NT2/D1 (cell line): ENCODE measurements around the gene LOXL1.
A peak's percentile ranks its signal among the peaks of the same experiment; 100 is the strongest.

Experiments
- DNase-seq: peaks from one replicate; pipeline ENCODE4 v3.0.0-alpha.2; 2011; ENCODE audit warnings: low read depth, low spot score
- H3K27me3 ChIP-seq: 2 replicates; pipeline ENCODE4 v1.6.0; 2011; ENCODE audit warnings: mild to moderate bottlenecking; ENCODE audit not compliant: insufficient read length, insufficient read depth
- H3K36me3 ChIP-seq: 2 replicates; pipeline ENCODE4 v1.6.1; 2011; ENCODE audit warnings: mild to moderate bottlenecking, low read length, mixed read lengths; ENCODE audit not compliant: insufficient read depth, insufficient read length
- H3K4me1 ChIP-seq: 2 replicates; pipeline ENCODE4 v1.5.1; 2011; ENCODE audit not compliant: insufficient read depth, insufficient read length
- H3K4me3 ChIP-seq: 2 replicates; pipeline ENCODE4 v1.5.1; 2011; ENCODE audit warnings: low read depth; ENCODE audit not compliant: insufficient read length
- H3K9ac ChIP-seq: 2 replicates; pipeline ENCODE4 v1.6.0; 2011; ENCODE audit warnings: low read depth; ENCODE audit not compliant: insufficient read length
- H3K9me3 ChIP-seq: 2 replicates; pipeline ENCODE4 v1.5.1; 2011; ENCODE audit warnings: mild to moderate bottlenecking, low read length; ENCODE audit not compliant: insufficient read depth
- SUZ12 ChIP-seq: IDR thresholded peaks from 2 replicates; pipeline ENCODE4 v1.6.1; 2011; ENCODE audit not compliant: insufficient read length, insufficient read depth; ENCODE audit errors: extremely low read depth
- YY1 ChIP-seq: IDR thresholded peaks from 2 replicates; pipeline ENCODE4 v1.6.1; 2011; ENCODE audit not compliant: insufficient read length, insufficient read depth
- ZNF274 ChIP-seq: IDR thresholded peaks from 2 replicates; pipeline ENCODE4 v1.6.1; 2011; ENCODE audit warnings: mild to moderate bottlenecking, low read depth, low read length

Gene LOXL1

DNA sequence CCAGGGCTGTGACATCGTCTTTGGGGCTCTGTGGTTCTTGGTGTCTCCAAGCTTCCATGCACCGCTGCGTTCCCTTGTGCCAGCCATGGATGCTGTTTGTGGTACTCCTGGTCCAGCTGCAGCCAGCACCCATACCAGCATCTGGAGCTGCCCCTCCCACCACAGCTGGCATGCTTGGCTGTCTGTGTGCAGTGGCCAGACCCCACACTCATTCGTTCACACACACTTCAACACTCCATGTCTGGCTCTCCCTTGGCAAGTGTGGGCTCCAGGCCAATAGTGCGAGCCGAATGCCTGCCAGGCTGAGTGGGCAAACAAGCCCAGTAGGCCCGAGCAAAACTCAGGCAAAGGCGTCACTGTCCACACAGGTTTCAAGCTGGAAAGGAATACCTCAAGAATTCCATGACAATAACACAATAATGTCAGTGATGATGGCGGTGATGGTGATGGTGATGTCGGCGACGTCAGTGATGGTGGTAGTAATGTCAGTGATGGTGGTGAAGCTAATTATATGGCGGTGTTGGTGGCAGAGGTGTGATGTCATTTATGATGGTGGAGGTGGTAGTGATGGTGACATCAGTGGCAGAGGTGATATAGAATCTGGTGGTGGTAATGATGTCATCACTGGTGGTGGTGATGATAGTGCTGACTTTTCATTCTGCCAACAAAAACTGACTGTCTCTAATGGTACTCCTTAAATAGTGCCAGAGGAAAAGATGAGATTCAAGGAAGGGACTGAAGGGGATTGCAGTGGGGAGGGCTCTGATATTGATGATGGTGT, 33.6 kb upstream of the LOXL1 start:
- Histone ChIP-seq H3K9ac (no peak overlapping the region), H3K4me1 (no peaks in the 10 kb centered on the region), H3K36me3 (no peaks in the 10 kb centered on the region), H3K4me3 (no peak overlapping the region), H3K27me3 (peaks cover 20% of the 10 kb centered on the region), H3K9me3 (peaks cover 13% of the 10 kb centered on the region; the same call in 1 of the 2 replicates)
- TF ChIP-seq YY1, result no peak
- no peak for TF ChIP-seq ZNF274
- no peak for TF ChIP-seq SUZ12
- no peak for DNase-seq

DNA sequence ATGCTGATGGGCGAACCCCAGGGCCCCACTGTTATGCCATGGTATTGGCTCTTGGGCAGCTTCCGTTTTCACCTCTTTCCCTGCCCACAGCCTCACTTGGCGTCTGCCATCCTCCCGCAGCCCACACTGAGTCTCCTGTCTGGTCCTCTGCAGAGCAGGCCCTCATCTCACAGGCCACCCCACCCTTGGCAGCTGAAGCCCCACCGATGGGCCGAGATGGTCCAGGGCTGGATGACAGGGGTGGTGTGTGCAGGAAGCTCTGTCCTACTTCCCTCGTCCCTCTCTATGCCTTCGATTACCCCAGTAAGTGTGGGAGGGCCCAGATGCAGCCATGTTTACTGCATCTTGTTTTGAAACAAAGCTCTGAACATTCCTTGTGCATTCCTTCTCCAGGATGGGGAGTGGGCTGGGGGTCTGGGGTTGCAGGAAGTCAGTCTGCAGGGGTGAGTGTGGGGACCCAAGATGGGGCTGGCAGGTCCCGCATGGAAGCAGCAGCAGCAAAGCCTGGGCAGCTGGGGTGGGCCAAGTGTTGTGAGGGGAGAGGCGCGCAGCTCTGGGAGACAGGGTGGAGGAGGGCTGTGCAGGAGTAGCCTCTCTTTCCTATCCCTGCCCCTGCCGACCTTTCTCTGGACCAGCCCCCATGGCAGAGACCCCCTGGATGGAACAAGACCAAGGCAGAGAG, 32.0 kb upstream of the LOXL1 start:
- Histone ChIP-seq H3K9me3 (peaks cover 13% of the 10 kb centered on the region; the same call in 1 of the 2 replicates), H3K4me3 (no peak overlapping the region), H3K36me3 (no peaks in the 10 kb centered on the region), H3K27me3 (peaks cover 5% of the 10 kb centered on the region), H3K9ac (no peak overlapping the region), H3K4me1 (peaks cover 7% of the 10 kb centered on the region)
- TF ChIP-seq YY1 (no peak), ZNF274 (no peak), SUZ12 (no peak)
- DNase-seq, result no peak

DNA sequence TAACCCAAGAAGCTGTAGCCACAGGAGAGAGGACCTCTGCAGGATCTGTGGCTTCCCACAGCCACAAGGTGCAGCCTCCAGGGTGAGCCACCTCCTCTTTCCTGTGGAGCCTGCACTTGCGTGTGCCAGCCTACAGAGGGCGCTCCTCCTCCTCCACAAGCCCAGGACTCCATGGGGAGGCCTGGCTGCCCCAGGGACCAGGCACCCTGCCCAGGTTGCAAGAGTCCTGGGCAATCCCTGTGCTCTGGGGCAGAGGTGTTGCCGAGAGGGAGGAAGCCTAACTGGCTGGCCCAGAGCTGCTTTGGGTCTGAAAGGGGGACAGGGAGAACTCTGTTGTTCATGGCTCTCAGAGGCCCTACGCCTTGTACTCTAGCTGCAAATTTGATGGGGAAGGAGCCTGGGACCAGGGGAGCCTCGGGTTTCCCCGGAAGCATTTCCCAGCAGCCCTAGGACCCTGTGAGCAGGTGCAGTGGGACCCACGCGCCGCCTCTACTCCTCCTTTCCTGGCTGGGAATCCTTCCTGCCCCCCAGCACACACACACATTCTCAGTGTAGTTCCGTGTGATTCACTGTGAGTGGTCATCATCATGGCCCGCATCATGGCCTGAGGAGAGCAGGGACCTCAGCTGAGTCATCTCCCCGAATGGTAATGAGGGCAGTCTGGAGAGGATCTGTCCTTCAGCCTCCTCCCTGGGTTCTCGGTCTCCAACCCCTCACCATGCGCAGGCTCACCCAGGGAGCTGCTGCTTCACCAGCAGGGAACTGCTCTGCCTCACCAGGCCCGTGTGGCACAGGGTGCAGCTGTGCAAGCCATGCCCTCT, 28.6 kb upstream of the LOXL1 start:
- TF ChIP-seq SUZ12 (no peak), YY1 (no peak), ZNF274 (no peak)
- DNase-seq, result peak; percentile 51
- Histone ChIP-seq H3K4me3 (no peak overlapping the region), H3K9ac (no peak overlapping the region), H3K4me1 (peaks cover 7% of the 10 kb centered on the region), H3K36me3 (no peaks in the 10 kb centered on the region), H3K9me3 (0 out of 2 replicates have a peak, but pooled peaks cover under 1% of the 10 kb centered on the region), H3K27me3 (no peaks in the 10 kb centered on the region)

DNA sequence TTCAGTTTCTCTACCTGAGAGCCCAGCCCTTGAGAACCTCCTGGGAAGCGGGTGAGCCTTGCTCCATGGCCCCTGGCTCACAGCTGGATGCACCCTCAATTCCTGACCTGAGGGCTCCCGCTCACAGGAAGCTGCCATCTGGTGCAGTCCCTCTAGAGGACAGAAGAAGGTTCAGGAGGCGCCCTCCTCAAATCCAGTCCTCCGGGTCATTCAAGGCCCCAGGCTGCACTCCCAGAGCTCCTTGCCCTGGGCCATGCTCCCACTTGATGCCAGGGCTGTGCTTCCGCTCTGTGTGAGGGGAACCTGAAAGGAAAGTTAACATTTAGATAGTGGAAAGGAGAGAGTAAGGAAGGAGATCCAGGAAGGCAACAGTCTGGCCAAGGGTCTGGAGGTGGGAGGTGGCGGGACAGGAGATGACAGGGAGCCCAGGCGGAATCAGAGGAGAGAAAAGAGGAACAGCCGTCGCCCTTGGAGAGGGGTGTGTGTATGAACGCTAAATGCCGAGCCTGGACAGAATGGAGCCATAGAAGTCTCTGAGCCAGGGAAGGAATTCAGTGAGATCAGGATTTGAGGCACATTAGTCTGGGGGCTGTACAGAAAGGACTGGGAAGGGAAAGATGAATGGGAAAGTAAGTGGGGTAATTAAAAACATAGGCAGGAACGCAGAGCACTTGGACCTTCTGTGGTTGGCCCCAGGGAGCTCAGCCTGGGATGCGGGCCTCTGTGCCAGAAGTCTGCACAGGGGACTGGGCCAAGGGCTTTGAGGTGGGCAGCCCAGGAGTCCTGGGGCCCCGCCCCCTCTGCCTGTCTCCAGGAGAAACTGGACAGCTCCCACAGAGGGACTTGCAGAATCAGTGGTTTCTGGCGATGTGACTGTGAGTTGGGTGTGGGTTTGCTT, 26.8 kb upstream of the LOXL1 start:
- no peak overlapping the region for H3K4me3 ChIP-seq
- H3K27me3 ChIP-seq, result no peaks in the 10 kb centered on the region
- no peak overlapping the region for H3K9ac ChIP-seq
- no peaks in the 10 kb centered on the region for H3K36me3 ChIP-seq
- no peak for DNase-seq
- H3K9me3 ChIP-seq, result no peaks in the 10 kb centered on the region
- no peak for TF ChIP-seq ZNF274
- TF ChIP-seq YY1, result no peak
- TF ChIP-seq SUZ12, result no peak
- peaks cover 7% of the 10 kb centered on the region for H3K4me1 ChIP-seq

DNA sequence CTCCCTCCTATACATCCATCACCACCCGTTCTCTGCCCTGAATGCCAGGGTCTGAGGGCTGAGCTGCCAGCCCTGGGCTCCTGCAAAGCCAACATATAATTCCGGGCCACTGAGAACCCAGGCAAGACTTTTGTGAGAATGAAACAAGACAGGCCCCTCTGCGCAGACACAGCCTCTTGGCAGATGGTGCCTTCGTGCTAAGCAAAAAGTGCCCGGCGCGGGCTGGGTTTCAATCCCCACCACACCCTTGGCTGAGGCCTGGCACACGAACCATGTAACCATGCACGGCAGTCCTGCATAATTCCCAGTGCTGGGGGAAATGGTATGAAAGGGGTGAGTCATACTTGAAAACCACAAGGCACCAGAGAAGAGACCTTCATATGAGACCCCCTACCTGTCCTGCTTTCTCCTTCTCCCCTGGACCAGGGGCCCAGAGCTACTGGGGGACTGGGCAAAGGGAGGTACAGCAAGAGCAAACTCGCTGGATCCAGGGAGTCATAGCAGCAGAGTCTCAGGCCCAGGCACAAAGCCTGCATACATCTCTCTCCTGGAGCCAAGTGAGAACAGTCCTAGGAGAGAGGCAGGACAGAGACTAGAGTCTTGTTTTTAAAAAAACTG, 26.1 kb upstream of the LOXL1 start:
- no peaks in the 10 kb centered on the region for H3K27me3 ChIP-seq
- no peak overlapping the region for H3K9ac ChIP-seq
- H3K9me3 ChIP-seq, result peaks cover 6% of the 10 kb centered on the region; the same call in 1 of the 2 replicates
- DNase-seq, result no peak
- no peak overlapping the region for H3K4me3 ChIP-seq
- peaks cover 7% of the 10 kb centered on the region for H3K4me1 ChIP-seq
- no peak for TF ChIP-seq SUZ12
- no peak for TF ChIP-seq YY1
- no peak for TF ChIP-seq ZNF274
- H3K36me3 ChIP-seq, result no peaks in the 10 kb centered on the region
